Stimulated activated CD8-positive, alpha-beta memory T cell treated with anti-CD3 and anti-CD28 coated beads, Interleukin-4, amount 100 ng/mL, for 48 hours (primary cell): ENCODE measurements around the gene RGP1.

Experiments used
- DNase-seq: peaks from one replicate; pipeline ENCODE4 v3.0.0-alpha.2; 2020

Gene RGP1

DNA sequence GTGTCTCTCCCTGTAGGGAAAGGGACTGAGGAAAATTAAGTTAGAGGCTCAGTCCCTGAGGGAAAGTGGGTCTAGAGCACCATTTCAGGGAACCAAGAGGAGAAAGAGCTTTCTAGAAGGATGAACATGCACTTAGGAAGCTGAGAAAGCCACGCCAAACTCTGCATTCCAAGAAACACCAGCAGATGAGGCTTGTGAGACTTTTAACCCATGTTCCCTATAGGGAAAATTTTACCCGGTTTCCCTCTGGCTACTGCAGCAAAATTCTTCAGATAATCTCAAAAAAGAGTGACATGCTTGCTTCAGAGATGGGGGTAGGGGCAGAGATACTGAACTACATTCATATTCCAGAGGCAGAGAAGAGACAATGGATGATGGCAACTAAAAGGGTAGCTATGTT, 25.7 kb upstream of the RGP1 start:
- DNase-seq: no peak

DNA sequence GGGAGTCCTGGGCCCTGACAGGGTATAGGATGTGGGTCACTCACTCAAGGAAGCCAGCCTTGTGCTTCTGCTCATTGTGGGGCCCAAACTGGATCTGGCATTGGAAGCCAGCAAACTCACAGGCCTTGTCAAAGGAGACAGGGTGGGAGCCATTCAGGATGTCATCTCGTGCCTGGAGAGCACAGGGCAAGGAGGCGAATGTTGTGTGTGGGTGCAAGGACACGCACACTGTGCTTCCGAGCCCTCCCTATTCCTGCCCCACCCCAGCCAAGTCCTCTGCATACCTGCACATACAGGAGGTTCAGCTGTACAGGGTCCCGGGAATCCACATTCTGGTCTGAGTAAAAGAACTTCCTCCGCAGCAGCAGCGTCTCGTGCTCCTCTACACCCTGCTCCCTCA, 25.2 kb upstream of the RGP1 start:
- no peak for DNase-seq

DNA sequence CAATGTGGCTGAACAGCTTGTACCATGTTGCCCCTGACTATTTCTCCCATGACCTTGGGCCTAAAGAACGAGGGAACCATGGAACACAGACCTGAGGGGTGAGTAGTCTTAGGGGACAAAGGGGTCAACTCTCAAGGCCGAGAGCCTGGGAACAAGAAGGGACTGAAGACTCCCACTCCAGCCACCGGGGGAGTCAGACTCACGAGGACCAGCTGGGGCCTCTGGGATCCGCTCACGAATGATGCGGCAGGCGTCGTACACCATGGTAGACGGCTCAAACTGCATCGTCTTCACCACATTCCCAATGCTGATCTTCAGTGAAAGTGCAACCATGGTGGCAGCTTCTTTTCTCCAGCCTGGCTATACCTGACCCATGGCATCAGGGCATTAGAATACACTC, 23.7 kb upstream of the RGP1 start:
- no peak for DNase-seq

DNA sequence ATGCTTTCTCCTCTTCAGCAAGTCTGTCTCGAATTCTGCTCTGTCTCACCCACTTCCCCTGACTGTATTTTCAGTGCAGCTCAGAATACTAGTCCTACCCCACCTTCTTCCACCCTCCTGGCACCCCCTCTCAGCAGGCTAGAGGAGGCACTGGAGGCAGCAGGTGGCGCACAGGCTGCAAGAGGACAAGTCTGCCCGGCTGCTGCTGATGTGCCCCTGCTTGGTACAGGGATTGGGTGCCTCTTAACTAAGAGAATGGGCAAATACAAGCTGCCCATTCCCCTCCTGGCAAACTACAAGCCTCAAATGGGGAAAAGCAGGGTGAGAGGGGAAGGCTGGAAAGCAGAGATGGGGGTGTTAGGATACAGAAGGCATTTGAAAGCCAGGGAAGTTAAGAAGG, 22.2 kb upstream of the RGP1 start:
- DNase-seq: peak; percentile 44

DNA sequence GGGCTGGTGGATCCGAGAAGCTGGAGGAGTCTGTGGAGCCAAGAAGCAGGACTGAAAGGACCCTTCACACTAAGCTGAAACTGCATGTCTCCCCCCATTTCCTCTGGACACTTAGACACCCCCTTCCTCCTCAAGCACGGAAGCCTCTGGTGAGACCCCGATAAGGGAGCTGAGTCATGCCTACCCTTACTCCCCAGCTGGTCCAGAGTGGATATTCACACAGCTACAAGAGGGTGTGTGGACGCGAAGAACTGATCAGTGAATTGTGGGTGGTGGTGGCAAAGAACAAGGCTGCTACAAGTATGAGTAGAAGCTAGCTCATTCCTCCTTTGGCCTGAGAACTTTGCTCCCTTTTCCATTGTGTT, 21.4 kb upstream of the RGP1 start:
- DNase-seq: no peak

DNA sequence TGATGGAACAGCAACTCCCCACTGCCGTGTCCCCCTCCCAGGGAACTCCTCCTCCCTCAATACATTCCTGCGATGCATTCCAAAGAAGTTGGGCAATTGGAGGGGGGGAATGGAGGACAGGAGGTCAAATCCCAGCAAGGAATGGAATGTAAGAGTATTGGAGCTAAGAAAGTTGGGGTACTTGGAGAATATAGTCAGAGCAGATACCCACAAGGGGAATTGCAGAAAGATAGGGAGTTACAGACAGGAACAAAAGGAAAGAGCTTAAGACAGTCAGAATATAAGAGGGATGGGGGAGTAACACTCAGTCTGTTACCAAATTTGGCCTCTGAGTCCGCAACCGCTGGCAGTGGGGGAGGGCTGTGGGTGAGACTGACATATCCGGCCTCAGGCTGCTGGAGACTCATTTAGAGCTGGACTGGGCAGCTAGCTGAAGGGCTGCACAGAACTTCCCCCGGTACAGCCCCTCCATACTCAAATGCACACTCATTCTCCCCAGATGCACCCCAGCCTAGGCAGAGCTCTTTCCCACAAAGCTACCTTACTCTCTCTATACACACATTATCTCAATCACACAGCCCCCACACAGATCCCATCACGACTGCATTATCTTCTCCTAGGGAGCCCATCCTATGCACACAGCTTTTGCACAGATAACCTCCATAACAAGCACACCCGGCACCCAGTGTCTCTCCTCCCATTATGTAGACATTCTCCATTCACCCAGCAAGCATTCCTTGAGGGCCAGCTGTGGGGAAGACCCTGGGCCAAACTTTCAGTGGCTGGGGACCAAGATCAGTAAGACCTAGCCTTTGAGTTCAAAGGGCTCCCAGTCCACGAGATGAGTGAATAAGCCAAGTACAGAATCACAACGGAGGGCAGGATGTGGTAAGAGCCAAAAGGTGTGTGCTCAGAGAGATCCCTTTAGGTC, 20.8 kb upstream of the RGP1 start:
- peak; percentile 75 for DNase-seq

DNA sequence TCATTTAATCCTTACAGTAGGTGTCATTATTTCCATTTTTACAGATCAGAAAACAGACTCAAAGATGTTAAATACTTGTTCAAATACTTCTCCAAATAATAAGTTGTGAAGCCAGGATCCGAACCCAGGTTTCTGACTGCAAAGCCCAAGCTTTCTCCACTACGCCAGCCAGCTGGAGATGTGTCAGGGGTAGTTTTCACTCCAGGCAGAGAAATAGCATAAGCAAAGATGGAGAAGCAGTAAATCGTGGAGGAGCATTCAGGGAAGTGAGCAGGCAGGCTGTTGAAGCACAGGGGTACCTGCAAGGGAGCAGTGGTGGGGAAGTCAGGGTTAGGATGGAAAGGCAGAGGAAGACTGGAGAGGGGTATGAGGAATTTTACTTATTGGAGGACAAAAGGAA, 20.0 kb upstream of the RGP1 start:
- DNase-seq: no peak

DNA sequence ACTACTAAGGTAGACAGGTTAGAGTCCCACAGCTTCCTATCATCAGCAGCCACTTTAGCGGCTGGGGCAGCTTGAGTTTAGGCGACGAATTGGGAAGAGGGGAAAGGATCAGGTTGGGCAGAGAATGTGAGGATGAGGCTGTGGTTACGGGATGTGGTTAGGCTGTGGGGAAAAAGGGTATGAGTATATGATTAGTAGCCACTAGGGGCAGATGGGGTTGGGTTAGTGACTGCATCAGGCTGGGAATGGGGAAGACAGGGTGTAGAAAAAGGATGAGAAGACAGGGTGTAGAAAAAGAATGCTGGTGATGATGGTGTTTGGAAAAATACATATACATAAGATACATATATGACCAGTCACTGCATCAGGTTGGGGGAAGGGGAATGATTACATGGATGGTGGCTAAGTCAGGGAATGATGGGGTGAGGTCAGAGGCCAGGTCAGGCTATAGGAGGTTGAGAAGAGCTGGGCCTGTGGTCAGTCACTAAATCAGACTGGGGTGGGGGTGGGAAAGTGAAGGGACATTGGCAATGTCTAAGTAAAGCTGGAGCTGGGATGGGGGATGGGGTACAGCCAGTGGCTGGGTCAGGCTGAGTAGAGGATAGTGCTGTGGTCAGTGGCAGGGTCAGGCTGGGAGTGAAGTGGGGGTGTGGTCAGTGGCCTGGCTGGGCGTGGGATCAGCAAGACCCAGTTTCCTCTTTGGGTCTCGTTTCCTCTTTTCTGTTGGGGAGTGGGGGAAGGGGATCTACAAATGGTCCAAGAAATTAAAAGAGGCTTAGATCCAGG, 19.2 kb upstream of the RGP1 start:
- peak; percentile 41 for DNase-seq

DNA sequence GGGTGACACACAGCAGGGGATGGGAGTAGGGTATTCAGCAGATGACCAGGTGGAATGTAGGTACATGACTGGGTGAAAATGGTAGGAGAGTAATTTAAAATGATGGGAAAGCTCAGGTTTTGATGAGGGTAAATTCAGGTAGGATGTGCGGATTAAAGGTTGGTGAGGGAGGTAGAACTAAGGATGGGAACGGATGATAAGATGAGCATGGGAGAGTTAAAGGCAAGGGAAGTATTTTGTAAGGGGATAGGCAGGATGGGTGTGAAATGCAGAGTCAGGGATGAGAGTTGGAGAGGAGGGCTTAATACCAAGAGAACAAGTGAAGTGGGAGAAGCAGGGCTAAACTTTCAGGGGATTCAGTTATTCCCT, 18.6 kb upstream of the RGP1 start:
- DNase-seq: no peak

DNA sequence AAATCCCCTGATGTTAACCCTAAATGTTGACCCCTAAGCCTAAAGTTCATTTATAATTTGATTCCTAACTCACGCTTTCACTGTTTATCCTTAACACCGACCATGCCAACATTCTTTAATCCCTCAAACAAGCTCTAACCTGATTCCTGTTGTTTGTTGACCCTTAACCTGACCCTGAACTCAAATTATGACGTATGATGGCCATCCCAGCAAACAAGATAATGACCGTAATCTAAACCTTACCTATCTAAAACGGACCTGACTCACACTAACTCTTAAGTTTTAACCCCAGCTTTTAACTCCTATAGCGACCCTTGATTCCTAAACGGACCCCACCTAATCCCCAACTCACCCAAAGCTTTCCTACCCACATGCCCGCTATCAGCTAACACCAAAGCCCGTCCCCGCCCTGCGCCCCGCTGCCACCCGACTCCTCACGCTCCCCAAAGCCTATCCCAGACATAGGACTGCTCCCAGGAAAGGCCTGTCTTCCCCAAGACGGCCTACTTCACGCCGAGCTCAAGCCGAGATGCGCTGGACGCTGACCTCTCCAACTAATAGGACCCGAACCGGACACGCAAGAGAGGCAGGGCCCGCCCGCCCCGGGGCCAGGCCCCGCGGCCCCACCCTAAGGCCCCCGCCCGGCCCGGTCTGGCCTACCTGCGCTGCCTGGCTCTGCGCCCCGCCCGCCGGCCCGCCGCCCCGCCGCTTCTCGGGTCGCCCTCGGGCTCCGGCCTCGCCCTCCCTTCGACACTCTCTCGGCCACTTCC, 17.5 kb upstream of the RGP1 start:
- DNase-seq: no peak

DNA sequence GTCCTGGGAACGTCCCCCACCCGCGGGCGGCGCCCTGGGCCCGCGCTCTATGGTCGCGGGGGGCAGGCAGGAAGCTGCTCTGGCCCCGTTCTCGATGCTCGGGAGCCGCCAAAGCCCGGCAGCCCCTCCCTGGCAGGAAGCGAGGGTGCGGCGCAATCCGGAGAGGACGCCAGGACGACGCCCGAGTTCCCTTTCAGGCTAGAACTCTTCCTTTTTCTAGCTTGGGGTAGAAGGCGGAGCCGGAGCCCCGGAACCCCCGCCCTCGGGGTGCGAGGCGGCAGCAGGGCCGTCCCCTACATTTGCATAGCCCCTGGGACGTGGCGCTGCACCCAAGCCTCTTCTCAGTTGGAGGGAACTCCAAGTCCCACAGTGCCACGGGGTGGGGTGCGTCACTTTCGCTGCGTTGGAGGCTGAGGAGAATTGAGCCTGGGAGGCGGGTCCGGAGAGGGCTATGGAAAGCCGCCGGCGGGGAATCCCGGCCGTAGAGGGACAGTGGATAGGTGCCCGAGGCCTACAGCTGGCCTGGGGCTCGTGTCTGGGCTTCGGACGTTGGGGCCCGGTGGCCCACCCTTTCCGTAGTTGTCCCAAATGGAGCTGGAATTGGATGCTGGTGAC, 16.8 kb upstream of the RGP1 start, which contains the start of the genes CREB3 and TLN1:
TSS of gene CREB3 (plus strand) at position 482 of the 615 bp plus-strand sequence. CDS start at position 589, 107 bp downstream.
TSS of gene TLN1 (minus strand) at position 11 of the 615 bp plus-strand sequence. CDS start 6,501 bp downstream, outside the sequence.
- peak; percentile 97 for DNase-seq

DNA sequence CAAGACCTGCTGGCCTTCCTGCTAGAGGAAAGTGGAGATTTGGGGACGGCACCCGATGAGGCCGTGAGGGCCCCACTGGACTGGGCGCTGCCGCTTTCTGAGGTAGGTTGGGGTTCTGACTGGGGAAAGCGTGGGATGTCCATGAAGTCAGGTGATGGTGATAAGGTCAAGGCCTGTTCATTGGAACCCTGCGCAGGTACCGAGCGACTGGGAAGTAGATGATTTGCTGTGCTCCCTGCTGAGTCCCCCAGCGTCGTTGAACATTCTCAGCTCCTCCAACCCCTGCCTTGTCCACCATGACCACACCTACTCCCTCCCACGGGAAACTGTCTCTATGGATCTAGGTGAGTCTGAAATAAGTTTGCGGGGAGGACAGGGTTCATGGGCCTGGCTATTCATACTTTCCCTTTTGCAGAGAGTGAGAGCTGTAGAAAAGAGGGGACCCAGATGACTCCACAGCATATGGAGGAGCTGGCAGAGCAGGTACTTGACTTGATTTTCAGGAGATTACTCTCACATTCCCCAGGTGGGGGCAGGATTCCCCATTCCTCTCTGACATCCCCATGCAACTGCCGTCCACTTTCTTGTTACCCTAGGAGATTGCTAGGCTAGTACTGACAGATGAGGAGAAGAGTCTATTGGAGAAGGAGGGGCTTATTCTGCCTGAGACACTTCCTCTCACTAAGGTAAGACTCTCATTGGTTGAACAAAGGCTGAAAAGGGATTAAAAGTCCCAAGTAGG, 16.1 kb upstream of the RGP1 start:
- DNase-seq: peak; percentile 61

DNA sequence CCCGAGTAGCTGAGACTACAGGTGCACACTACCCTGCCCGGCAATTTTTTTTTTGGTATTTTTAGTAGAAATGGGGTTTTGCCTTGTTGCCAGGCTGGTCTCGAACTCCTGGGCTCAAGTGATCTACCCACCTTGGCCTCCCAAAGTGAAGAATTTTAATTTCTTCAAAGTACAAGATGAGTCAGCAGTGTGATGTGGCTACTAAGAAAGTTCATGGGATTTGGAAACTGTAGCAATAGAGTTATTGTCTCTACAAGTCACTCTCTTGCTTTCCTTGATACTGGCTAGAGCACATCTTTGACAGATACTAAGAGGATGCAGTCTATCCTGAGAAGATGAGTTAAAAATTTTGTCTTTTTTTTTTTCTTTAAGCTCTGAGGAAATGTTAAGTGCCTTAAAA, 15.0 kb upstream of the RGP1 start:
- DNase-seq: no peak

DNA sequence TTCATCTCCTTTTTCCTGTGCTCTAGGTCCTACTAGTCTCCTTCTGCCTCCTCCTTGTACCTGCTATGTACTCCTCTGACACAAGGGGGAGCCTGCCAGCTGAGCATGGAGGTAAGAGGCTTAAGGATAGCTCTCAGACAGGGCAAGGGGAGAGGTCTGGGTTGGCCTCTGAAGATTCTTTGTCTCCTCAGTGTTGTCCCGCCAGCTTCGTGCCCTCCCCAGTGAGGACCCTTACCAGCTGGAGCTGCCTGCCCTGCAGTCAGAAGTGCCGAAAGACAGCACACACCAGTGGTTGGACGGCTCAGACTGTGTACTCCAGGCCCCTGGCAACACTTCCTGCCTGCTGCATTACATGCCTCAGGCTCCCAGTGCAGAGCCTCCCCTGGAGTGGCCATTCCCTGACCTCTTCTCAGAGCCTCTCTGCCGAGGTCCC, 12.9 kb upstream of the RGP1 start:
- peak; percentile 69 for DNase-seq

DNA sequence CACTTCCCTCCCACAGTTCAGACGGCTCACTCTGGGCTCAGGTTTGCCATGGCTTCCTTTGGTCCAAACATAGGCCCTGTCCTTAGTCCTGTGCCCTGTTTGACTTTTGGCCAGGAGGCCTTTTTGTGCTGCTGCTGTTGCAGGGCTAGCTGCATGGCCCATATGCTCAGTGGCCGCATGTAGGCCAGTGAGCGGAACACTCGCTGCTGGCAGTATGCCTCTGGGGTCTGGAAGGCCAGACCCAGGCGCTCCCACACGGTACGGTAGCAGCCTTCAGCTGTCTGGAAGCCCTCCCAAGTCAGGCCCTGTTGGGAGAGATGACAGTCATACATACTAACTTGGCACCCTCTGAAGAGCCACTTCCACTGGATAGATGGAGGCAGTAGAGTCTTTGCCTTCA, 11.9 kb upstream of the RGP1 start:
- DNase-seq: no peak

DNA sequence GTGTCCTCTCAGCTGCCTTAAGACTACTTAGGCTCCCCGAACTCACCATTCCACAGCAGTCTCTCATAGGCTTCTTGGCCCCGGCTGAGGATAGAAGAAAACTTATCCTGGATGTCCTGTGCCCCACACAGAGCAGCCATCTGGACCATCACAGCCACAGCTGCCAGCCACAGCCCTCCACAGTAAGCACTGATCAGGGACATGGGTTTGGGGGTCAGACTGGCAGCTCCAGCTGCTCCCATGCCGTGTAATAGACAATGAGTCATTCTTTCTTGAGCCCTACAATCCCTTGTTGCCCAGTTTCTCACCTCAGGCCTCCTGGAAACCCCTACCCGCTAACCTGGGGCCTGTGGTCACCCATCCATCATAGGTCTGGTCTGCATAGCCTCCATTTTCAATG, 10.9 kb upstream of the RGP1 start:
- no peak for DNase-seq

DNA sequence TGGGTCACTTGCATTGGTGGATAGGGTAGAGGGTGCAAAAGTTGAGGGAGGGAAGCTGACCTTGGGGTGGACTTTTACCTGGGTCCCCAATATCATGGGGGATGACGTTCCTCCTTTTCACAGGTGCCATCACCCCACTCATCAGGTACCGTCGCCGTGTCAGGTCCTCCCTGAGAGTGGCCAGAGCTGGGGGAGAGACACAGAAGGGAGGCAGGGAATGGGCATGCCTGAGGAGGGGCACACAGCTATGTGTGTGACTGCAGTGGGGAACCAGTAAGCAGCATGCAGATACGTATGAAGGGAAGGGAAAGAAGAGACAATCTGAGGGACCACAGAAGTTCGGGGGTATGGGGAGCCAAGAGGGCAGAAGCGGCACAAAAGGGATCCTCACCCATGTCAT, 10.2 kb upstream of the RGP1 start:
- DNase-seq: no peak

DNA sequence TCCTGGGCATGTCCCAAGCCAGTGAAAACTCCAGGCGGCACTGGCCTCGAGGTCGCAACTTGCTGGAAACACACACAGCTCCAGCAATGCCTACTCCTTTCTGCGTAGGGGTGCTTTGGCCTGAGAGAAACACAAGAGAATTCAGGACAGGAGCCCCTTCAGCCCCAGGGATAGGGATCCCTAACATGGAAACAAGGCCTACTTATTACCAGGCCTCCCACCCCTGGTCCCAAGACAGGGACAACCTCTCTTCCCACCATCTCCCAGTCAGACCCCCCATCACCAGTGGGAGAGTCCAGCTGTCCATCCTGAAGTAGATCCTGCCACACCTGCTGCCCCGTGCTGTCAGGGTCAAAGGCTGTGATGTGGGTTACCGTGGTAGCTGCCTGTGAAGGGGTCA, 8.8 kb upstream of the RGP1 start:
- DNase-seq: no peak

DNA sequence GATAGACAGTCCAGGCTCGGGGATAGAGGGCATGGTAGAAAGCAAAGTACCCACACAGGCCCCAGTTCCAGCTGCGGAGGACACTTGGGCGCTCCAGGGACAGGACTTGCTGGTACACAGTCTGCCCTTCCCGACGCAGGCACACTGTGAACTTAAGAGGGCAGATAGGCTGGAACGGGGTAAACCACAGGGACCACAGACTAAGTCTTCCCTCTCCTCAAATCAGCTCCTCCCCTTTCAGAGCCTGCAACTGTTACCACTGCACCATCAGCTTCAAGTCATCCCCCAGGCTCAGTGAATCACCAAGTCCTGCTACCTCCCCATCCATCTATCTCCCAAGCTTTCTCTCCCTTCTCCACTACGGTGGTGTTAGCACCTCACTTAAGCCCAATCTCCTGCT, 7.3 kb upstream of the RGP1 start:
- no peak for DNase-seq

DNA sequence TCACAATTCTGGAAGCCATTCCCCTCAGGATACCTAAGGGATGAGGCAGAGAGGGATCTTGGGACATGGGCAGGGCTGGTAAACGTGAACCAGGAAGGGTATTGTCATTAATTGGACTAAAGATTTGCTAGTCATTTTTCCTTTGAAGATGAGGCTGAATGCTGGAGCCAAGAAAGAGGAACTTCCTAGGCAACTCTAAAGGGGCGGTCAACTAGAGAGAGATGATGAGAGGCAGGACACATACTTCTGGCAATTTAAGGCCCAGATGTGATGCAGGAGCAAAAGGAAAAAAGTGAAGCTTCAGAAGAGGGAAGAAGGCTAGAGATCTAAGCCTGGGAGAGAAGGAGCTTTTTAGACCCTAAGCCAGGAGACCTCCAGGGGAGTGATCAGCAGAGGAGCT, 5.6 kb upstream of the RGP1 start:
- DNase-seq: no peak

DNA sequence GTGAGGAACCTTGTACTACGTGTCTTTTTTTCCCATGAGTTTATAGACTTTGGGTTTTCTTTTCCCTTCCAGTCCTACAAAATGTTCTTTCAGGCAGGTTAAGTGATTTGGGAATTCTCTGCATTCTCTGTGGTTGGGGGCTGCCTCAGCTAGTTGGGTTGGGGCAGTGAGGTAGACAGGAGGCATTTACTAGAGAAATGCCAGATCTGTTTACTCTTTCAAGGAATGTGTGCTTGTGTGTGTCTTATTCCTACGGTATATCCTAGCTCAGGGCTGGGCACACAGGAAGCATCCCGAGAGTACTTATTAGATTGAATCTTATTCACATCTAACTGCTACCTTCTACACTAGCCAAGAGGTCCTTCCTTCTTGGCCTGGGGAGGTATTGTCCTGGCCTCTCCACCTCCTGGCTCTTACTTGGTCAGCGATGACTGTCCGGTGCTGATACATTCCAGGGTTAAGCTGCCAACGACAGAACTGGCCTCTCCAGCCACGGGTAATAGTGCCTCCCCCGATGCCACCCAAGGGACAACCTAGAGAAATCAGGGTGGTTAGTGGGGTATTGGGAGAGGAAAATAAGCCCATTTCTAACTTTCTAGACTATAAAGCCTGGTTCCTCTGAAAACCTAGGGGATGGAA, 5.1 kb upstream of the RGP1 start:
- no peak for DNase-seq

DNA sequence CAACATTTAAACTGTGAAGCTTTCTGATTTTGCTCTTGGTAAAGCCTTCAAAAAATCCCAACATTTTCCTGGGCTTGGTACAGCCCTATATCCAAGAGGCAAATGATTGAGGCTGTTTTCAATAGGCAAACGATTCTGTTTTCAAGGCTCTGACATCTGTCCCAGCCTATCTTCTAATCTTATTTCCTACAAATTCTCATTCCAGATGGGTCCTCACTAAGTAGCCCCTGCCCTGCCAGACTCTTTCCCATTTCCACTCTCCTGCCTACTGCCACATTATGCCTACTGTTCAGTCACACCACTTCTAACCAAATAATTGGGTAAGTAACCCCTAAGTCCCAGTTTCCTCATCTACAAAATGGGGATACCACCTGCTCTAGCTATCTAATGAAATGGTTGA, 3.5 kb upstream of the RGP1 start:
- DNase-seq: no peak
